ENCODE results near the gene EHD3. TPM values are rescaled to one million over a fixed set of nuclear protein-coding genes. Genes with fewer than 3 reads are reported as not detected.

The EHD3 gene
- total and polyA plus RNA-seq, 7 donors, result 0.73 to 5.2 (median 1.8) TPM

- peaks cover 0 to 9% (median 0%) of the 10 kb centered on the region in 3 donors for H3K27me3 ChIP-seq (ENCODE audit: insufficient read depth in 3 of 3, low read length in 2 of 3)
- DNase-seq, result no peak
- 62 to 82% (median 75%) methylated on average over 10 of the region's 10 CpGs for WGBS, 3 donors
- TF ChIP-seq CTCF (IDR thresholded peaks at IDR 0.05), result no peak
- no peak for ATAC-seq
- H3K36me3 ChIP-seq (ENCODE audit: insufficient read depth in 1 of 2, low read depth in 1 of 2), result no peaks in the 10 kb centered on the region
- H3K9me3 ChIP-seq, result no peaks in the 10 kb centered on the region
- intact Hi-C loops (cut with DNase I), result loop anchor here (2.0 to 5.0 kb wide), 2 partner anchors 94 to 98 kb away; no protein-coding TSS in a partner anchor
- no peak overlapping the region for H3K4me3 ChIP-seq
- H3K4me1 ChIP-seq, result peaks cover 50% of the 10 kb centered on the region
- peak overlapping the region; percentile 84 for H3K27ac ChIP-seq
Measured at GRCh38 chr2:31238126-31238905, 4.4 kb downstream of the EHD3 start.

- 79 to 84% (median 84%) methylated on average over 13 of the region's 13 CpGs for WGBS, 3 donors
- H3K4me3 ChIP-seq, result no peak overlapping the region
- H3K9me3 ChIP-seq, result no peaks in the 10 kb centered on the region
- peaks cover 46% of the 10 kb centered on the region for H3K4me1 ChIP-seq
- ATAC-seq (no peak), DNase-seq (no peak)
- intact Hi-C loops (cut with DNase I), result loop anchor here (2.0 to 5.0 kb wide), 2 partner anchors 93 to 98 kb away; no protein-coding TSS in a partner anchor
- H3K36me3 ChIP-seq (ENCODE audit: insufficient read depth in 1 of 2, low read depth in 1 of 2), result no peaks in the 10 kb centered on the region
- H3K27ac ChIP-seq, result peak overlapping the region; percentile 84
- no peak for TF ChIP-seq CTCF (IDR thresholded peaks at IDR 0.05)
- peaks cover 0 to 7% (median 0%) of the 10 kb centered on the region in 3 donors for H3K27me3 ChIP-seq (ENCODE audit: insufficient read depth in 3 of 3, low read length in 2 of 3)
Measured at GRCh38 chr2:31238906-31239592, 5.1 kb downstream of the EHD3 start.

GRCh38 chr2:31239593-31240177 is 5.7 kb downstream of the EHD3 start:
- Histone ChIP-seq H3K27me3 (ENCODE audit: insufficient read depth in 3 of 3, low read length in 2 of 3) (peaks cover 0 to 3% (median 0%) of the 10 kb centered on the region in 3 donors), H3K36me3 (ENCODE audit: insufficient read depth in 1 of 2, low read depth in 1 of 2) (no peaks in the 10 kb centered on the region), H3K4me1 (peaks cover 40% of the 10 kb centered on the region), H3K27ac (peak overlapping the region; percentile 84), H3K9me3 (no peaks in the 10 kb centered on the region), H3K4me3 (no peak overlapping the region)
- intact Hi-C loops (cut with DNase I), result loop anchor here (2.0 to 5.0 kb wide), 2 partner anchors 93 to 97 kb away; no protein-coding TSS in a partner anchor
- DNase-seq, result peak; percentile 73 to 89
- WGBS, 3 donors, result 20 to 50% (median 31%) methylated on average over 20 to 22 of the region's 22 CpGs
- ATAC-seq, result peak; percentile 87 to 94 (median 90)
- TF ChIP-seq CTCF (IDR thresholded peaks at IDR 0.05), result no peak

- no peak for TF ChIP-seq CTCF (IDR thresholded peaks at IDR 0.05)
- peaks cover 37% of the 10 kb centered on the region for H3K4me1 ChIP-seq
- no peaks in the 10 kb centered on the region for H3K36me3 ChIP-seq (ENCODE audit: insufficient read depth in 1 of 2, low read depth in 1 of 2)
- WGBS, 3 donors, result 38 to 71% (median 53%) methylated on average over 11 of the region's 11 CpGs
- no peaks in the 10 kb centered on the region for H3K9me3 ChIP-seq
- ATAC-seq (peak; percentile 25 to 63 (median 53)), DNase-seq (no peak)
- H3K27ac ChIP-seq, result peak overlapping the region; percentile 84
- no peak overlapping the region for H3K4me3 ChIP-seq
- intact Hi-C loops (cut with DNase I), result no loop called here
- no peaks in the 10 kb centered on the region for H3K27me3 ChIP-seq (ENCODE audit: insufficient read depth in 3 of 3, low read length in 2 of 3)
Measured at GRCh38 chr2:31240381-31241365, 6.7 kb downstream of the EHD3 start.

Measured in psoas muscle (tissue), 8 donors.